ENCODE results near the gene GRIN3B.

GRIN3B gene

GRCh38 chr19:1054102-1055027 is 54.1 kb downstream of the GRIN3B start:
- no peak; the same call in 2 of the 3 replicates for ATAC-seq

GRCh38 chr19:1055028-1055425 is 54.8 kb downstream of the GRIN3B start:
- no peak for ATAC-seq
- TF ChIP-seq BACH2 (CRISPR knock-in tag; IDR thresholded peaks at IDR 0.05; ENCODE audit: borderline replicate concordance): no peak
- TF ChIP-seq ZNF8 (CRISPR knock-in tag; IDR thresholded peaks at IDR 0.05): no peak
- no peak for TF ChIP-seq TOX (CRISPR knock-in tag; IDR thresholded peaks at IDR 0.05; ENCODE audit: borderline replicate concordance)
- no peak for TF ChIP-seq ZNF565 (CRISPR knock-in tag; conservative IDR thresholded peaks at IDR 0.05; ENCODE audit: low read depth)

More at GRCh38 chr19:1054102-1055027, 54.1 kb downstream of the GRIN3B start:
- TF ChIP-seq OSR1 (CRISPR knock-in tag; IDR thresholded peaks at IDR 0.05): no peak

- TF ChIP-seq ZNF8 (CRISPR knock-in tag; IDR thresholded peaks at IDR 0.05) (no peak), ZFP3 (CRISPR knock-in tag; IDR thresholded peaks at IDR 0.05) (no peak), OSR1 (CRISPR knock-in tag; IDR thresholded peaks at IDR 0.05) (no peak), RARB (CRISPR knock-in tag; IDR thresholded peaks at IDR 0.05) (no peak), ISL1 (CRISPR knock-in tag; IDR thresholded peaks at IDR 0.05) (no peak), ESRRG (CRISPR knock-in tag; IDR thresholded peaks at IDR 0.05) (no peak), BACH2 (CRISPR knock-in tag; IDR thresholded peaks at IDR 0.05; ENCODE audit: borderline replicate concordance) (no peak)
- no peak for ATAC-seq
These were observed 55.8 kb downstream of the GRIN3B start for GRCh38 chr19:1055886-1056620.

- ATAC-seq: 0 out of 3 replicates have a peak, but pooled peaks have one; percentile 21
- TF ChIP-seq CSDC2 (CRISPR knock-in tag; IDR thresholded peaks at IDR 0.05) (no peak), ZNF70 (CRISPR knock-in tag; IDR thresholded peaks at IDR 0.05) (no peak), ZC3H10 (CRISPR knock-in tag; IDR thresholded peaks at IDR 0.05) (no peak), PATZ1 (CRISPR knock-in tag; IDR thresholded peaks at IDR 0.05; ENCODE audit: borderline replicate concordance) (no peak), ISL1 (CRISPR knock-in tag; IDR thresholded peaks at IDR 0.05) (no peak), ZNF8 (CRISPR knock-in tag; IDR thresholded peaks at IDR 0.05) (no peak), OSR1 (CRISPR knock-in tag; IDR thresholded peaks at IDR 0.05) (no peak), ESRRG (CRISPR knock-in tag; IDR thresholded peaks at IDR 0.05) (no peak), CSRNP3 (CRISPR knock-in tag; IDR thresholded peaks at IDR 0.05) (no peak), PPARA (CRISPR knock-in tag; IDR thresholded peaks at IDR 0.05; ENCODE audit: borderline replicate concordance) (no peak), GLIS3 (CRISPR knock-in tag; IDR thresholded peaks at IDR 0.05) (no peak), RARB (CRISPR knock-in tag; IDR thresholded peaks at IDR 0.05) (no peak), TCF4 (CRISPR knock-in tag; IDR thresholded peaks at IDR 0.05; ENCODE audit: borderline replicate concordance) (no peak), ZFP30 (CRISPR knock-in tag; IDR thresholded peaks at IDR 0.05) (no peak), TOX (CRISPR knock-in tag; IDR thresholded peaks at IDR 0.05; ENCODE audit: borderline replicate concordance) (no peak), POU6F1 (CRISPR knock-in tag; IDR thresholded peaks at IDR 0.05; ENCODE audit: borderline replicate concordance, low read depth) (no peak), TSHZ2 (CRISPR knock-in tag; IDR thresholded peaks at IDR 0.05) (no peak)
These were observed 57.1 kb downstream of the GRIN3B start for GRCh38 chr19:1057176-1057855.
